K562 (cell line): Measurements from ENCODE around the gene PTPN1. TPM values are rescaled to one million over a fixed set of nuclear protein-coding genes. Genes with fewer than 3 reads are reported as not detected.

Experiments
- ATF3 ChIP-seq, 2 experiments: fragments of 450-650 bp in 1 of 2; sonication (generic) in 1 of 2; formaldehyde crosslinking in 1 of 2; IDR thresholded peaks in 1 of 2; conservative IDR thresholded peaks in 1 of 2; 2 replicates each; pipeline versions ENCODE4 v1.6.1 to v1.8.1; 2016 to 2023; ENCODE audit warnings: mild to moderate bottlenecking in 2 of 2, moderate library complexity in 2 of 2, inconsistent platforms in 1 of 2, missing genetic modification reagents in 1 of 2
- DACH1 ChIP-seq: fragments of 450-650 bp; IDR thresholded peaks from 2 replicates; pipeline ENCODE4 v1.6.1; 2018; ENCODE audit not compliant: partially characterized antibody
- GATAD2A ChIP-seq: fragments of 450-650 bp; IDR thresholded peaks from 2 replicates; pipeline ENCODE4 v1.6.1; 2017
- HSF4 ChIP-seq: fragments of 250-450 bp; sonication (Bioruptor Pico); IDR thresholded peaks from 2 replicates; pipeline ENCODE4 v2.1.2; 2022; ENCODE audit warnings: mild to moderate bottlenecking, moderate library complexity, borderline replicate concordance
- L3MBTL2 ChIP-seq: fragments of 450-650 bp; IDR thresholded peaks from 2 replicates; pipeline ENCODE4 v1.6.1; 2016; ENCODE audit warnings: mild to moderate bottlenecking, moderate library complexity
- MCM7 ChIP-seq, 2 experiments: fragments of 450-650 bp; IDR thresholded peaks; 2 replicates each; pipeline ENCODE4 v1.6.1; 2016 to 2018
- PATZ1 ChIP-seq: fragments of 250-450 bp; sonication (Bioruptor Pico); IDR thresholded peaks from 2 replicates; pipeline ENCODE4 v1.5.0; 2020; ENCODE audit warnings: mild to moderate bottlenecking, borderline replicate concordance
- POLR2AphosphoS2 ChIP-seq: IDR thresholded peaks from 2 replicates; pipeline ENCODE4 v1.6.1; 2012; ENCODE audit warnings: low read length, improper control_type of control experiment
- POLR2B ChIP-seq: fragments of 450-650 bp; IDR thresholded peaks from 2 replicates; pipeline ENCODE4 v1.6.1; 2018; ENCODE audit warnings: low read depth; ENCODE audit not compliant: partially characterized antibody
- RBM15 ChIP-seq: fragments of 200-400 bp; formaldehyde crosslinking; IDR thresholded peaks from 2 replicates; pipeline ENCODE4 v1.6.1; 2018; ENCODE audit warnings: mild to moderate bottlenecking, low read length, moderate library complexity; ENCODE audit not compliant: insufficient read depth
- SP1 ChIP-seq: sonication (generic); formaldehyde crosslinking; IDR thresholded peaks from 2 replicates; pipeline ENCODE4 v1.8.1; 2022; ENCODE audit warnings: mild to moderate bottlenecking, missing genetic modification reagents
- SUPT5H ChIP-seq: fragments of 450-650 bp; IDR thresholded peaks from 2 replicates; pipeline ENCODE4 v1.6.1; 2016
- TBP ChIP-seq: optimal IDR thresholded peaks from 2 replicates; pipeline ENCODE3; 2011; ENCODE audit warnings: low read depth, low read length, improper control_type of control experiment
- ZNF174 ChIP-seq: fragments of 250-450 bp; sonication (Bioruptor Pico); IDR thresholded peaks from 2 replicates; pipeline ENCODE4 v1.4.0; 2020; ENCODE audit warnings: mild to moderate bottlenecking
- ZNF318 ChIP-seq, 2 experiments: fragments of 450-650 bp; IDR thresholded peaks; 2 replicates each; pipeline ENCODE4 v1.6.1; 2016; ENCODE audit warnings: mild to moderate bottlenecking in 2 of 2, borderline replicate concordance in 1 of 2, low read depth in 1 of 2, moderate library complexity in 1 of 2
- ZNF511 ChIP-seq: sonication (generic); formaldehyde crosslinking; IDR thresholded peaks from 2 replicates; pipeline ENCODE4 v1.8.0; 2022; ENCODE audit warnings: mild to moderate bottlenecking, missing genetic modification reagents
- ZNF707 ChIP-seq: fragments of 250-450 bp; sonication (Bioruptor Pico); conservative IDR thresholded peaks from 2 replicates; pipeline ENCODE4 v1.8.0; 2022; ENCODE audit warnings: inconsistent platforms, mild to moderate bottlenecking, moderate library complexity
- polyA plus RNA-seq, 8 experiments: library from polyadenylated mRNA; depleted of rRNA in 4 of 8; stranded (reverse) in 5 of 8; unstranded in 3 of 8; fragments of >200 nt; fragmentation: Nextera tagmentation in 2 of 8; fragmentation: Illumina TruSeq in 1 of 8; extraction: Ambion mirVana in 2 of 8; extraction: Trizol in 1 of 8; gene quantifications; 2 replicates each; pipeline versions ENCODE4 v1.2.1 to v1.2.3, GENCODE V29; 2011 to 2014; ENCODE audit warnings: inconsistent platforms in 1 of 8, missing spikeins in 1 of 8
- total RNA-seq, 7 experiments: library from RNA; depleted of rRNA in 6 of 7; stranded (reverse); fragments of >200 nt in 6 of 7; fragmentation: Illumina TruSeq in 2 of 7; extraction: Trizol in 2 of 7; gene quantifications; 2 replicates each; pipeline versions ENCODE4 v1.2.1 to v1.2.3, GENCODE V29; 2011 to 2021; ENCODE audit warnings: low replicate concordance in 1 of 7

Gene PTPN1
- total and polyA plus RNA-seq, 9 of the 15 experiments (the other 6 are each of a cell fraction or from before 2014, with no cell fraction given), result 11.0 to 85.3 (median 54.0) TPM

- no peak; the same call in 1 of the 2 replicates for TF ChIP-seq ATF3 (IDR thresholded peaks at IDR 0.05)
- no peak for TF ChIP-seq ATF3 (CRISPR knock-in tag; conservative IDR thresholded peaks at IDR 0.05)
- TF ChIP-seq POLR2B, result no peak
- TF ChIP-seq L3MBTL2, result 0 out of 2 replicates have a peak, but pooled peaks have one; percentile 31
- no peak for TF ChIP-seq HSF4 (CRISPR knock-in tag)
- TF ChIP-seq GATAD2A, result no peak
- no peak for TF ChIP-seq RBM15
- no peak for TF ChIP-seq ZNF318 (IDR thresholded peaks at IDR 0.05; ENCODE audit: borderline replicate concordance in 1 of 2, low read depth in 1 of 2)
- TF ChIP-seq ZNF511 (CRISPR knock-in tag), result no peak
- TF ChIP-seq TBP, result no peak
- TF ChIP-seq POLR2AphosphoS2, result no peak
- TF ChIP-seq ZNF174 (CRISPR knock-in tag), result no peak
- TF ChIP-seq SUPT5H, result no peak
- TF ChIP-seq MCM7 (IDR thresholded peaks at IDR 0.05), result no peak
- TF ChIP-seq ZNF707, result no peak
- no peak for TF ChIP-seq SP1 (CRISPR knock-in tag)
- no peak for TF ChIP-seq PATZ1 (CRISPR knock-in tag)
- TF ChIP-seq DACH1, result no peak
Observed at GRCh38 chr20:50482396-50482981, 27.7 kb upstream of the PTPN1 start (continued).
